Sigmoid colon (tissue), 7 donors: ENCODE measurements around the gene PTPRE. TPM values are rescaled to one million over a fixed set of nuclear protein-coding genes. Genes with fewer than 3 reads are reported as not detected.

ENCODE experiments used
- DNase-seq: peaks from one replicate; pipeline ENCODE4 v3.0.0-alpha.2; 2019
- H3K27ac ChIP-seq, 4 donors: fragments of 200-600 bp; sonication (generic); one replicate each; pipeline ENCODE4 v1.5.1; 2016 to 2019; ENCODE audit warnings: mild to moderate bottlenecking in 1 of 4
- H3K27me3 ChIP-seq, 3 donors: fragments of 200-600 bp; sonication (generic); one replicate each; pipeline ENCODE4 v1.5.1; 2019; ENCODE audit warnings: mild to moderate bottlenecking in 1 of 3
- H3K36me3 ChIP-seq, 4 donors: fragments of 200-600 bp; sonication (generic); one replicate each; pipeline ENCODE4 v1.5.1; 2016 to 2019
- H3K4me1 ChIP-seq, 4 donors: fragments of 200-600 bp; sonication (generic); one replicate each; pipeline ENCODE4 v1.5.1; 2017 to 2019
- H3K4me3 ChIP-seq, 4 donors: fragments of 200-600 bp; sonication (generic); one replicate each; pipeline ENCODE4 v1.5.1; 2017 to 2019; ENCODE audit warnings: mild to moderate bottlenecking in 2 of 4, moderate library complexity in 1 of 4
- H3K9me3 ChIP-seq, 4 donors: fragments of 200-600 bp in 3 of 4; sonication (generic) in 3 of 4; one replicate each; pipeline versions ENCODE4 v1.5.1 to v1.6.1; 2013 to 2019
- CTCF ChIP-seq, 4 experiments: fragments of 450-650 bp in 3 of 4; fragments of 200-600 bp in 1 of 4; IDR thresholded peaks; one replicate each; pipeline ENCODE4 v1.5.1; 2016 to 2019; ENCODE audit warnings: antibody characterized with exemption in 4 of 4, mild to moderate bottlenecking in 3 of 4, moderate library complexity in 2 of 4
- EP300 ChIP-seq, 4 donors: sonication (generic); formaldehyde crosslinking; IDR thresholded peaks; one replicate each; pipeline ENCODE4 v1.6.1; 2017; ENCODE audit warnings: antibody characterized with exemption in 4 of 4
- POLR2A ChIP-seq, 2 donors: fragments of 450-650 bp; IDR thresholded peaks; one replicate each; pipeline ENCODE4 v1.6.1; 2016; ENCODE audit warnings: antibody characterized with exemption in 2 of 2, mild to moderate bottlenecking in 2 of 2, moderate library complexity in 2 of 2
- POLR2AphosphoS5 ChIP-seq, 4 donors: sonication (generic); formaldehyde crosslinking; IDR thresholded peaks; one replicate each; pipeline ENCODE4 v1.6.1; 2017; ENCODE audit warnings: antibody characterized with exemption in 4 of 4
- WGBS, 2 donors: extraction: QIAGEN DNeasy Blood & Tissue Kit; methylation state at CpG; one replicate each; pipeline ENCODE4 v1.1.7; 2013; 5-methylcytosine and 5-hydroxymethylcytosine counted together
- intact Hi-C: fragments of 100-400 bp; cut with DNase I; formaldehyde crosslinking; loops from one replicate; pipeline ENCODE4 v1.15.1; 2023
- polyA plus RNA-seq, 3 donors: library from polyadenylated mRNA; stranded (reverse); fragments of 200-250 nt; gene quantifications; one replicate each; pipeline ENCODE4 v1.2.3, GENCODE V29; 2013
- total RNA-seq, 4 donors: library from RNA; depleted of rRNA; stranded (reverse); fragments of >200 nt; gene quantifications; one replicate each; pipeline ENCODE4 v1.1.0, GENCODE V29; 2016
- donor health status: healthy with polysubstance abuse.
- donor health status: Bipolar disorder and iron deficiency.
- donor health status: healthy.

The PTPRE gene
- total and polyA plus RNA-seq, 7 donors = 4.2 to 17.9 (median 11.9) TPM

- TF ChIP-seq POLR2AphosphoS5 (IDR thresholded peaks at IDR 0.05) (no peak), CTCF (IDR thresholded peaks at IDR 0.05) (no peak), POLR2A (IDR thresholded peaks at IDR 0.05) (no peak), EP300 (IDR thresholded peaks at IDR 0.05) (no peak)
- intact Hi-C loops = no loop called here
- peaks cover 0 to 3% (median 0%) of the 10 kb centered on the region in 4 donors for H3K4me1 ChIP-seq
- no peak overlapping the region for H3K4me3 ChIP-seq
- 88 to 89% methylated on average over 17 of the region's 17 CpGs for WGBS, 2 donors
- no peaks in the 10 kb centered on the region for H3K9me3 ChIP-seq
- H3K27me3 ChIP-seq = no peaks in the 10 kb centered on the region
- DNase-seq = peak; percentile 66
- peaks cover 0 to 45% (median 2%) of the 10 kb centered on the region in 4 donors for H3K36me3 ChIP-seq
- H3K27ac ChIP-seq = no peak overlapping the region
Observed at GRCh38 chr10:128070721-128071416, 164.0 kb downstream of the PTPRE start.

- 83% methylated on average over 9 of the region's 9 CpGs for WGBS, 2 donors
- intact Hi-C loops = no loop called here
- no peak overlapping the region for H3K4me3 ChIP-seq
- no peaks in the 10 kb centered on the region for H3K27me3 ChIP-seq
- peaks cover 0 to 45% (median 0%) of the 10 kb centered on the region in 4 donors for H3K36me3 ChIP-seq
- no peaks in the 10 kb centered on the region for H3K9me3 ChIP-seq
- no peak overlapping the region for H3K27ac ChIP-seq
- peaks cover 0 to 3% (median 0%) of the 10 kb centered on the region in 4 donors for H3K4me1 ChIP-seq
- TF ChIP-seq POLR2AphosphoS5 (IDR thresholded peaks at IDR 0.05) = no peak
- no peak for TF ChIP-seq CTCF (IDR thresholded peaks at IDR 0.05)
- no peak for TF ChIP-seq POLR2A (IDR thresholded peaks at IDR 0.05)
- TF ChIP-seq EP300 (IDR thresholded peaks at IDR 0.05) = no peak
- peak; percentile 59 for DNase-seq
Observed at GRCh38 chr10:128071417-128071782, 164.5 kb downstream of the PTPRE start.

- Histone ChIP-seq H3K9me3 (no peaks in the 10 kb centered on the region), H3K27ac (no peak overlapping the region), H3K36me3 (peaks cover 0 to 45% (median 0%) of the 10 kb centered on the region in 4 donors), H3K4me1 (peaks cover 0 to 3% (median 0%) of the 10 kb centered on the region in 4 donors), H3K27me3 (no peaks in the 10 kb centered on the region), H3K4me3 (no peak overlapping the region)
- intact Hi-C loops = no loop called here
- WGBS, 2 donors = 82 to 91% methylated on average over 6 of the region's 6 CpGs
- TF ChIP-seq EP300 (IDR thresholded peaks at IDR 0.05) (no peak), POLR2A (IDR thresholded peaks at IDR 0.05) (no peak), CTCF (IDR thresholded peaks at IDR 0.05) (no peak), POLR2AphosphoS5 (IDR thresholded peaks at IDR 0.05) (no peak)
- DNase-seq = no peak
Observed at GRCh38 chr10:128072046-128072445, 165.1 kb downstream of the PTPRE start.

- TF ChIP-seq POLR2A (IDR thresholded peaks at IDR 0.05) (no peak), CTCF (IDR thresholded peaks at IDR 0.05) (no peak), EP300 (IDR thresholded peaks at IDR 0.05) (no peak), POLR2AphosphoS5 (IDR thresholded peaks at IDR 0.05) (no peak)
- intact Hi-C loops = no loop called here
- H3K4me3 ChIP-seq = no peak overlapping the region
- no peaks in the 10 kb centered on the region for H3K9me3 ChIP-seq
- H3K4me1 ChIP-seq = peaks cover 0 to 3% (median 0%) of the 10 kb centered on the region in 4 donors
- whole genome bisulfite sequencing, 2 donors = 91 to 93% methylated on average over 14 of the region's 14 CpGs
- H3K27me3 ChIP-seq = no peaks in the 10 kb centered on the region
- H3K27ac ChIP-seq = no peak overlapping the region
- DNase-seq = no peak
- H3K36me3 ChIP-seq = peaks cover 0 to 42% (median 0%) of the 10 kb centered on the region in 4 donors
Observed at GRCh38 chr10:128072941-128073645, 166.2 kb downstream of the PTPRE start.
